Hepatocyte (in vitro differentiated cells): ENCODE measurements around the gene NUP58. TPM values are rescaled to one million over a fixed set of nuclear protein-coding genes. Genes with fewer than 3 reads are reported as not detected.

Source experiments
- DNase-seq: peaks from one replicate; pipeline ENCODE4 v3.0.0-alpha.2; 2016; ENCODE audit warnings: low spot score
- H2AFZ ChIP-seq: fragments of 200-600 bp; sonication (generic); 2 replicates; pipeline ENCODE4 v1.6.0; 2016; ENCODE audit warnings: antibody characterized with exemption, mild to moderate bottlenecking
- H3K27ac ChIP-seq: fragments of 200-600 bp; sonication (generic); 2 replicates; pipeline ENCODE4 v1.5.1; 2016; ENCODE audit warnings: mild to moderate bottlenecking
- H3K27me3 ChIP-seq: fragments of 200-600 bp; sonication (generic); 2 replicates; pipeline ENCODE4 v1.6.1; 2016
- H3K36me3 ChIP-seq: fragments of 200-600 bp; sonication (generic); replicated peaks from 2 replicates; pipeline ENCODE4 v1.5.1; 2016; ENCODE audit warnings: low read depth; ENCODE audit not compliant: insufficient read depth
- H3K4me1 ChIP-seq: fragments of 200-600 bp; sonication (generic); 2 replicates; pipeline ENCODE4 v1.5.1; 2016; ENCODE audit warnings: mild to moderate bottlenecking, moderate library complexity; ENCODE audit not compliant: insufficient read depth
- H3K4me2 ChIP-seq: fragments of 200-600 bp; sonication (generic); 2 replicates; pipeline ENCODE4 v1.6.0; 2016
- H3K4me3 ChIP-seq: fragments of 200-600 bp; sonication (generic); 2 replicates; pipeline ENCODE4 v1.5.1; 2016; ENCODE audit warnings: mild to moderate bottlenecking
- H3K79me2 ChIP-seq: fragments of 200-600 bp; sonication (generic); 2 replicates; pipeline ENCODE4 v1.6.0; 2017; ENCODE audit warnings: mild to moderate bottlenecking
- H3K9me2 ChIP-seq: fragments of 200-600 bp; sonication (generic); replicated peaks from 2 replicates; pipeline ENCODE4 v1.6.0; 2017; ENCODE audit warnings: mild to moderate bottlenecking; ENCODE audit not compliant: insufficient read depth
- H3K9me3 ChIP-seq: fragments of 200-600 bp; sonication (generic); 2 replicates; pipeline ENCODE4 v1.5.1; 2016; ENCODE audit warnings: low read depth, mild to moderate bottlenecking
- H4K20me1 ChIP-seq: fragments of 200-600 bp; sonication (generic); 2 replicates; pipeline ENCODE4 v1.6.0; 2016; ENCODE audit warnings: mild to moderate bottlenecking; ENCODE audit not compliant: insufficient read depth, poor library complexity, severe bottlenecking
- CTCF ChIP-seq: fragments of 200-600 bp; sonication (generic); IDR thresholded peaks from 2 replicates; pipeline ENCODE4 v1.5.1; 2016; ENCODE audit warnings: antibody characterized with exemption, mild to moderate bottlenecking; ENCODE audit not compliant: poor library complexity
- EZH2 ChIP-seq: fragments of 200-600 bp; sonication (generic); IDR thresholded peaks from 2 replicates; pipeline ENCODE4 v1.6.1; 2016; ENCODE audit warnings: antibody characterized with exemption, mild to moderate bottlenecking, borderline replicate concordance
- EZH2phosphoT487 ChIP-seq: fragments of 200-600 bp; sonication (generic); IDR thresholded peaks from one replicate; pipeline ENCODE4 v1.6.1; 2018; ENCODE audit warnings: antibody characterized with exemption, mild to moderate bottlenecking, low read depth, moderate library complexity; ENCODE audit not compliant: unreplicated experiment, severe bottlenecking
- WGBS: methylation state at CpG from one replicate; pipeline ENCODE4 v1.1.6; 2016; ENCODE audit warnings: low lambda C conversion rate; ENCODE audit errors: missing lambda C conversion rate; 5-methylcytosine and 5-hydroxymethylcytosine counted together
- polyA plus RNA-seq: library from polyadenylated mRNA; unstranded; fragments of >200 nt; fragmentation: Nextera tagmentation; extraction: Ambion mirVana; gene quantifications from 2 replicates; pipeline ENCODE4 v1.2.1, GENCODE V29; 2016
- total RNA-seq: library from RNA; depleted of rRNA; stranded (reverse); fragments of >200 nt; gene quantifications from 2 replicates; pipeline ENCODE4 v1.2.3, GENCODE V29; 2014

NUP58 gene
- total and polyA plus RNA-seq, 2 experiments from 2014 or later = 16.0 to 61.3 TPM

- Histone ChIP-seq H3K27ac (no peak overlapping the region), H3K4me3 (no peak overlapping the region), H3K9me2 (no peaks in the 10 kb centered on the region), H3K4me2 (no peak overlapping the region), H3K36me3 (no peaks in the 10 kb centered on the region), H3K4me1 (no peaks in the 10 kb centered on the region), H2AFZ (no peak overlapping the region), H3K9me3 (no peaks in the 10 kb centered on the region), H3K79me2 (no peaks in the 10 kb centered on the region), H3K27me3 (peaks cover 36% of the 10 kb centered on the region), H4K20me1 (no peaks in the 10 kb centered on the region)
- TF ChIP-seq EZH2 = no peak
- no peak for TF ChIP-seq CTCF
- TF ChIP-seq EZH2phosphoT487 = no peak
- DNase-seq = no peak
- 23% methylated on average over 1 of the region's 1 CpG for WGBS
These were observed 9.1 kb upstream of the NUP58 start for GRCh38 chr13:25292301-25292700.

GRCh38 chr13:25295228-25295627 lies 6.2 kb upstream of the NUP58 start:
- Histone ChIP-seq H3K9me3 (no peaks in the 10 kb centered on the region), H3K27me3 (peaks cover 39% of the 10 kb centered on the region), H2AFZ (no peak overlapping the region), H3K36me3 (no peaks in the 10 kb centered on the region), H3K4me3 (no peak overlapping the region), H3K4me2 (no peak overlapping the region), H3K79me2 (no peaks in the 10 kb centered on the region), H4K20me1 (no peaks in the 10 kb centered on the region), H3K9me2 (no peaks in the 10 kb centered on the region), H3K4me1 (no peaks in the 10 kb centered on the region), H3K27ac (no peak overlapping the region)
- no peak for DNase-seq
- 86% methylated on average over 3 of the region's 3 CpGs for WGBS
- TF ChIP-seq CTCF (no peak), EZH2 (no peak), EZH2phosphoT487 (no peak)

GRCh38 chr13:25295701-25296100 lies 5.7 kb upstream of the NUP58 start:
- H2AFZ ChIP-seq = no peak overlapping the region
- peaks cover 37% of the 10 kb centered on the region for H3K27me3 ChIP-seq
- no peaks in the 10 kb centered on the region for H3K9me2 ChIP-seq
- H3K4me3 ChIP-seq = no peak overlapping the region
- H3K27ac ChIP-seq = no peak overlapping the region
- no peaks in the 10 kb centered on the region for H3K9me3 ChIP-seq
- DNase-seq = no peak
- H4K20me1 ChIP-seq = no peaks in the 10 kb centered on the region
- H3K4me1 ChIP-seq = no peaks in the 10 kb centered on the region
- no peak for TF ChIP-seq EZH2
- TF ChIP-seq EZH2phosphoT487 = no peak
- no peak for TF ChIP-seq CTCF
- H3K4me2 ChIP-seq = no peak overlapping the region
- WGBS = 82% methylated on average over 3 of the region's 3 CpGs
- no peaks in the 10 kb centered on the region for H3K36me3 ChIP-seq
- no peaks in the 10 kb centered on the region for H3K79me2 ChIP-seq
